Articular chondrocyte of knee joint (primary cell): ENCODE results near the gene SDF2. TPM values are rescaled to one million over a fixed set of nuclear protein-coding genes. Genes with fewer than 3 reads are reported as not detected.

Source experiments
- total RNA-seq: library from RNA; depleted of rRNA; stranded (reverse); fragments of >200 nt; gene quantifications from 2 replicates; pipeline ENCODE4 v1.2.3, GENCODE V29; 2012

The SDF2 gene, protein sequence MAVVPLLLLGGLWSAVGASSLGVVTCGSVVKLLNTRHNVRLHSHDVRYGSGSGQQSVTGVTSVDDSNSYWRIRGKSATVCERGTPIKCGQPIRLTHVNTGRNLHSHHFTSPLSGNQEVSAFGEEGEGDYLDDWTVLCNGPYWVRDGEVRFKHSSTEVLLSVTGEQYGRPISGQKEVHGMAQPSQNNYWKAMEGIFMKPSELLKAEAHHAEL
- 30.3 and 44.3 TPM in 2 replicates for total RNA-seq

DNA sequence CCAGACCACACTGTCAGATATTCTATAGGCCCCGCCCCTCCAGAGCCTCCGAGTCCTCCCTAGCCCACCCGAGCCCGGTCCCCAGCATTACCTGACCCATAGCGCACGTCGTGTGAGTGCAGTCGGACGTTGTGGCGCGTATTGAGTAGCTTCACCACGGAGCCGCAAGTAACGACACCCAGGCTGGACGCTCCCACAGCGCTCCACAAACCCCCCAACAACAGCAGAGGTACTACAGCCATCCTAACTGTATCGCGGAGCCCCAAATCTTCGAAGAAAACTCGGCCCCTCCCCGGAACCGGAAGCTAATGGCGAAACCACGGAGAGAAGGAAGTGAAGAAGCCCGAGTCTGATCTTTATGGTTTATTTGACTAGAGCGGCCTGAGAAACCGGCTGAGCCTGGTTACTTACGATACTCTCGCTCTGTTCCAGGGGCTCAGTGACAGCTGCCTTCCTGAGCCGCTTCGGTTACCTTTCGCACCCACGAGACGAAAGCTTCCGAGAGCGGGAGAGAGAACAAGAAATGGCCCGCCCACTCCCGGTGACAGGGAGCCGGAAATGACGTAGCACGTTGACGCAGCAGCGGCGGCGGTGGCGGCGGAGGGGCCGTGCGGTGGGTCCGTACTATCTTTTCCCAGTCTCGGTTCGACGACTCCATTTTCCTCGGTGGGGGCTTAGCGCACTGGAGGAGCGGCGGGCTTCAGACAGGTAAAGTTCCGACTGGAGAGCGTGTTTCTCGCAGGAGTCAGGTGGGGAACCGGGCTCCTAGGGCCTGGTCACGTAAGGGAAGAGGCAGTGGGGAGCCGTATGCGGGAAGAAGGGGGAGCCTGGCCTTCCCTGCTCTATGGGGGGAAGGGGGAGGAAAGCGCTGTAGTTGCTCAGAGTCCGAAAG lies at the start of gene SDF2, which contains the start of gene SUPT6H:
SDF2 (minus strand) TSS at position 272 of the 892 bp plus-strand sequence; CDS start at position 242, 30 bp downstream.
SUPT6H (plus strand) TSS at position 571 of the 892 bp plus-strand sequence. CDS start 11,197 bp downstream, outside the sequence.

DNA sequence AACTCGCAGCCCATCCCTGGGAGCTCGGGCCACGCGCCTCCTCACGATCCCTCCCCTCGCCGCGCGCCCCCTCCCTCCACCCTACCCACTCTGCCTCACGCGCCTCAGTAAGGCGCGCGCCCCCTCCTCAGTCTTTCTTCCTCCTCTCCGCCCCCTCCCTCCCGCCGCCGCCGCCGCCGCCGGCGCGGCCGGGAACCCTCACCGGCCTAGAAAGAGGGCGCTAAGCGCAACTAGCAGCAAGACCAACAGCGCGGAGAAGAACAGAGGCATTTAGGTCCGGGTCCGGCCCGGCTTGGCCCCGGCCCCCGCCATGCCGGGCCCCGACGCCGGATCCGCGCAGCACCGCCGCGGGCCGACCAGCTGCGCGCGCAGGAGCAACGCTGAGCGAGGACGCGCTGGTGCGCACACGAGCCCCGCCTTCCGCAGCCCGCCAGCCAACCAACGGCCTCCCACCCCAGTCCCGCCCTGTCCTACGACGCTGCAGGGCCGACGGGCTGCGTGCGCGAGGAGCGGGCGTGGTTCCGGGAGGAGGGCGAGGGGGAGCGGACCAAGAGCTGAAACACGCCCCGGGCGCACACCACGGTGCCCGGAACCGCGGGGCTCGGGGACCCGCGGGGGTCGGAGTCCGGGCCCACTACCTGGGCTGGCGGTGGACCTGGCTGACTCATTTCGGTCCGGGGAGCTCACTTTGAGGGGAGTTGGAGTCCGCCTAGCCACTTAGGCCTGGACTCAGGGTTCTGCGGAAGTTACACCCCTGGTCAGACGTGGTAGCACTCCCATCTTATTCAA lies 16.7 kb downstream of the SDF2 start, which contains the start of gene BLTP2:
BLTP2 (minus strand) TSS at position 372 of the 789 bp plus-strand sequence; CDS start at position 270, 102 bp downstream.

DNA sequence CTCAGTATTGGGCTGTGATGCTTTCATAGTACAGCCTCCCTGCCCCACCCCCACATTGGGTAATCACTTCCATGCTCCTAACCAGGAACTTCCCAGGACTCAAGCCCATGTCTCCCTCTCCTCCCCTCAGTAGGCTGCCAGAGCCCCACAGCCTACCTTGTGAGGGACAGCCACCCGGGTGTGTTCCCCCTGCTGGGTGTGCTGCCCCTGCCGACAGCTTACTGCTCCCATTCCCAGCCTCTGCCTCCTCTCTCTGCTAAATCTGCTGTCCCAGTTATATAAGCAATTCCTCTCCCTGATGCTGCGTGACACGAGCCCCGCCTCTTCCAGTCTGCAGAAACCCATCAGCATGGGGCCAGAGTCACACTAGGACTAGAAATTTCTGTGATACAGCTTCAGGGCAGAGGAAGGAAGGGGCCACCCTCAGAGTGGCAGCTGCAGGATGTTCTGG lies 47.8 kb downstream of the SDF2 start, which contains the start of gene RSKR:
RSKR (minus strand) TSS at position 255 of the 451 bp plus-strand sequence; CDS start at position 231, 24 bp downstream.

DNA sequence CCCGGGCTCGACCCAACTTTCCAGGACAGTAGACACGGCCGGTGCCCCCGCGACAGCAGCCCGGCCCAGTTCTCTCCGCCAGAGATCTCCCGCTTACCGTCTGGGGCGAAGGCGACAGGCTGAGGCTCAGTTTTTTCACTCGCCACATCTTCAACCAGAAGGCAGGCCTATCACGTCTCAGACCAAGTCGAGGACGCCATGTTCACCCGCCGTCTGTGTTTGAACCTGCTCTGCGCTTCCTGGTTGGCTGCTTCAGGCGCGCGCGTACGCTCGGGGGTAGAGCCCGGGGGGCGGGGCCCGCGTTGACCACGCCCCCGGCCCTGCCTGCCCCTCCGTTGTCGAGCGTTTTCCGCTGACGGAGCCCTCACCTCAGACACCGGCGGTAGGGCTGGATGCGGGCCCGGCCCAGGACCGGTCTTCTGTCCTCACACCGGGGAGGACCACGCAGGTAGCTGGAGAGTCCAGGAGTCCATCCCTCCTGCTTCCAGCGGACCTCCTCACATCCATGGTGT lies 62.9 kb downstream of the SDF2 start, which contains the start of gene SPAG5:
SPAG5 (minus strand) TSS at position 227 of the 512 bp plus-strand sequence; CDS start at position 148, 79 bp downstream.

Other genes starting within 250 kb of the SDF2 start
- not detected in 2 replicates for gene SLC13A2, start 188.3 kb downstream of the SDF2 start, total RNA-seq
- gene FOXN1, start 155.6 kb downstream of the SDF2 start, total RNA-seq: 0.11 and 0.13 TPM in 2 replicates
- 20.5 and 23.0 TPM in 2 replicates for gene UNC119, start 109.3 kb downstream of the SDF2 start, total RNA-seq
- 48.9 and 52.0 TPM in 2 replicates for gene PIGS, start 90.4 kb downstream of the SDF2 start, total RNA-seq
- gene ALDOC, start 85.0 kb downstream of the SDF2 start, total RNA-seq: 38.7 and 48.5 TPM in 2 replicates
- gene SPAG5, start 62.9 kb downstream of the SDF2 start, total RNA-seq: 14.4 and 19.3 TPM in 2 replicates
- gene RSKR, start 47.7 kb downstream of the SDF2 start, total RNA-seq: 3.8 and 5.5 TPM in 2 replicates
- gene BLTP2, start 16.7 kb downstream of the SDF2 start, total RNA-seq: 148 and 156 TPM in 2 replicates
- gene SUPT6H, start 299 bp upstream of the SDF2 start, total RNA-seq: 53.3 and 62.3 TPM in 2 replicates
- gene PROCA1, start 50.0 kb upstream of the SDF2 start, total RNA-seq: 0.54 and 0.78 TPM in 2 replicates
- 188 and 196 TPM in 2 replicates for gene RAB34, start 56.0 kb upstream of the SDF2 start, total RNA-seq
- 560 and 658 TPM in 2 replicates for gene RPL23A, start 58.1 kb upstream of the SDF2 start, total RNA-seq
- 3.3 and 4.6 TPM in 2 replicates for gene TLCD1, start 64.3 kb upstream of the SDF2 start, total RNA-seq
- gene NEK8, start 66.9 kb upstream of the SDF2 start, total RNA-seq: 3.9 and 4.8 TPM in 2 replicates
- 15.9 and 17.8 TPM in 2 replicates for gene TRAF4, start 82.1 kb upstream of the SDF2 start, total RNA-seq
- 4.9 and 5.0 TPM in 2 replicates for gene FAM222B, start 180.9 kb upstream of the SDF2 start, total RNA-seq
- gene ERAL1, start 193.1 kb upstream of the SDF2 start, total RNA-seq: 27.0 and 27.7 TPM in 2 replicates
- 29.8 and 30.8 TPM in 2 replicates for gene FLOT2, start 235.8 kb upstream of the SDF2 start, total RNA-seq
- 2.4 and 3.5 TPM in 2 replicates for gene DHRS13, start 241.2 kb upstream of the SDF2 start, total RNA-seq